Liver (tissue), 9 donors: Measurements from ENCODE around the gene PDX1. TPM values are rescaled to one million over a fixed set of nuclear protein-coding genes. Genes with fewer than 3 reads are reported as not detected.

Experiments
- DNase-seq: peaks from one replicate; pipeline ENCODE4 v3.0.0-alpha.2; 2017; ENCODE audit warnings: low spot score
- H3K27ac ChIP-seq, 2 donors: one replicate each; pipeline ENCODE4 v1.7.0; 2013; ENCODE audit warnings: inconsistent platforms in 2 of 2, low read length in 2 of 2, control low read depth in 1 of 2, low read depth in 1 of 2, mild to moderate bottlenecking in 1 of 2
- H3K27me3 ChIP-seq, 4 donors: one replicate each; pipeline versions ENCODE4 v1.6.1 to v1.7.0; 2013; ENCODE audit warnings: low read length in 3 of 4, inconsistent platforms in 1 of 4, mild to moderate bottlenecking in 1 of 4, moderate library complexity in 1 of 4; ENCODE audit not compliant: control insufficient read depth in 4 of 4, insufficient read depth in 4 of 4
- H3K36me3 ChIP-seq, 4 donors: one replicate each; pipeline versions ENCODE4 v1.6.1 to v1.7.0; 2013; ENCODE audit warnings: low read length in 3 of 4, mild to moderate bottlenecking in 3 of 4, low read depth in 1 of 4, moderate library complexity in 1 of 4; ENCODE audit not compliant: control insufficient read depth in 4 of 4, insufficient read depth in 3 of 4
- H3K4me1 ChIP-seq, 4 donors: one replicate each; pipeline versions ENCODE4 v1.6.1 to v1.7.0; 2013; ENCODE audit warnings: low read length in 3 of 4, mild to moderate bottlenecking in 3 of 4, moderate library complexity in 1 of 4; ENCODE audit not compliant: control insufficient read depth in 4 of 4, insufficient read depth in 4 of 4
- H3K4me3 ChIP-seq, 3 donors: one replicate each; pipeline versions ENCODE4 v1.6.1 to v1.7.0; 2013; ENCODE audit warnings: low read length in 3 of 3, control low read depth in 1 of 3, low read depth in 1 of 3, mild to moderate bottlenecking in 1 of 3
- H3K9ac ChIP-seq, 2 donors: one replicate each; pipeline ENCODE4 v1.7.0; 2013; ENCODE audit warnings: low read length in 2 of 2, mild to moderate bottlenecking in 2 of 2, moderate library complexity in 2 of 2, control low read depth in 1 of 2, low read depth in 1 of 2
- H3K9me3 ChIP-seq, 4 donors: one replicate each; pipeline versions ENCODE4 v1.6.1 to v1.7.0; 2013; ENCODE audit warnings: low read length in 3 of 4; ENCODE audit not compliant: control insufficient read depth in 4 of 4
- FOXA1 ChIP-seq: IDR thresholded peaks from 2 replicates; pipeline ENCODE4 v1.6.1; 2016; ENCODE audit warnings: antibody characterized with exemption
- FOXA2 ChIP-seq: IDR thresholded peaks from 2 replicates; pipeline ENCODE4 v1.6.1; 2016; ENCODE audit warnings: antibody characterized with exemption
- GABPA ChIP-seq, 2 donors: IDR thresholded peaks in 1 of 2; conservative IDR thresholded peaks in 1 of 2; 2 replicates each; pipeline ENCODE4 v1.6.1; 2016; ENCODE audit warnings: antibody characterized with exemption in 2 of 2, mild to moderate bottlenecking in 1 of 2, moderate library complexity in 1 of 2
- HNF4A ChIP-seq, 2 donors: conservative IDR thresholded peaks; 2 replicates each; pipeline ENCODE4 v1.6.1; 2016; ENCODE audit warnings: antibody characterized with exemption in 2 of 2, mild to moderate bottlenecking in 2 of 2
- HNF4G ChIP-seq: IDR thresholded peaks from 2 replicates; pipeline ENCODE4 v1.6.1; 2016; ENCODE audit warnings: antibody characterized with exemption
- JUND ChIP-seq, 2 donors: IDR thresholded peaks; 2 replicates each; pipeline ENCODE4 v1.6.1; 2016; ENCODE audit warnings: antibody characterized with exemption in 2 of 2
- MAX ChIP-seq: IDR thresholded peaks from 2 replicates; pipeline ENCODE4 v1.6.1; 2016; ENCODE audit warnings: antibody characterized with exemption
- NR2F2 ChIP-seq: IDR thresholded peaks from 2 replicates; pipeline ENCODE4 v1.6.1; 2016; ENCODE audit warnings: antibody characterized with exemption
- RAD21 ChIP-seq, 2 donors: IDR thresholded peaks; 2 replicates each; pipeline ENCODE4 v1.6.1; 2016; ENCODE audit warnings: antibody characterized with exemption in 2 of 2, mild to moderate bottlenecking in 2 of 2
- REST ChIP-seq: IDR thresholded peaks from 2 replicates; pipeline ENCODE4 v1.6.1; 2016; ENCODE audit warnings: antibody characterized with exemption, mild to moderate bottlenecking
- RXRA ChIP-seq, 2 donors: IDR thresholded peaks; 2 replicates each; pipeline ENCODE4 v1.6.1; 2017 to 2018; ENCODE audit warnings: antibody characterized with exemption in 2 of 2, mild to moderate bottlenecking in 1 of 2
- SP1 ChIP-seq: IDR thresholded peaks from 2 replicates; pipeline ENCODE4 v1.6.1; 2018; ENCODE audit warnings: antibody characterized with exemption, mild to moderate bottlenecking
- TAF1 ChIP-seq: conservative IDR thresholded peaks from 2 replicates; pipeline ENCODE4 v1.6.1; 2016; ENCODE audit warnings: antibody characterized with exemption, mild to moderate bottlenecking
- YY1 ChIP-seq: IDR thresholded peaks from 2 replicates; pipeline ENCODE4 v1.6.1; 2016; ENCODE audit warnings: antibody characterized with exemption, mild to moderate bottlenecking
- ZBTB33 ChIP-seq: IDR thresholded peaks from 2 replicates; pipeline ENCODE4 v1.6.1; 2016; ENCODE audit warnings: antibody characterized with exemption
- WGBS: extraction: QIAGEN DNeasy Blood & Tissue Kit; methylation state at CpG from one replicate; pipeline ENCODE4 v1.1.7; 2013; 5-methylcytosine and 5-hydroxymethylcytosine counted together
- polyA plus RNA-seq, 2 donors: library from polyadenylated mRNA; stranded (reverse) in 1 of 2; unstranded in 1 of 2; fragments of 200-250 nt in 1 of 2; fragments of >200 nt in 1 of 2; fragmentation: Nextera tagmentation in 1 of 2; extraction: Ambion mirVana in 1 of 2; gene quantifications; one replicate each; pipeline versions ENCODE4 v1.2.1 to v1.2.3, GENCODE V29; 2013 to 2015
- total RNA-seq, 2 donors: library from RNA; depleted of rRNA; stranded (reverse); fragments of >200 nt; gene quantifications; one replicate each; pipeline ENCODE4 v1.2.3, GENCODE V29; 2014
- TF ChIP-seq, protein P1 (sequence below): IDR thresholded peaks from 2 replicates; pipeline ENCODE4 v1.6.1; 2016; ENCODE audit warnings: antibody characterized with exemption
- TF ChIP-seq, protein P2 (sequence below): fragments of 150-350 bp; IDR thresholded peaks from 2 replicates; pipeline ENCODE4 v1.5.1; 2017; ENCODE audit warnings: improper control_type of control experiment, low read depth, low read length; ENCODE audit not compliant: missing input control
- donor health status: healthy.
- donor health status: healthy.
- donor health status: healthy.
- donor health status: healthy.
- donor health status: healthy.

Gene PDX1
- total and polyA plus RNA-seq, 4 donors = 0.08 to 0.16 (median 0.10) TPM; not detected in 1

- peak overlapping the region; percentile 92 to 96 for H3K27ac ChIP-seq
Observed at GRCh38 chr13:27960362-27961226, 40.8 kb downstream of the PDX1 start.

More at GRCh38 chr13:27960362-27961226, 40.8 kb downstream of the PDX1 start:
- no peaks in the 10 kb centered on the region for H3K36me3 ChIP-seq
- TF ChIP-seq SP1 = peak; percentile 85
- no peak for TF ChIP-seq GABPA (IDR thresholded peaks at IDR 0.05 in 1 of 2, conservative IDR thresholded peaks at IDR 0.05 in 1 of 2)
- TF ChIP-seq HNF4A (conservative IDR thresholded peaks at IDR 0.05) = peak; percentile 74 to 80
- peak; percentile 74 for TF ChIP-seq REST
- peak; percentile 78 to 81 for TF ChIP-seq RAD21 (IDR thresholded peaks at IDR 0.05)
- peak; percentile 6 for TF ChIP-seq ZBTB33
- TF ChIP-seq FOXA1 = peak; percentile 80
- TF ChIP-seq NR2F2 = no peak
- peak; percentile 25 for TF ChIP-seq HNF4G
- peak; percentile 50 to 58 for TF ChIP-seq RXRA (IDR thresholded peaks at IDR 0.05)
- TF ChIP-seq, protein P1, sequence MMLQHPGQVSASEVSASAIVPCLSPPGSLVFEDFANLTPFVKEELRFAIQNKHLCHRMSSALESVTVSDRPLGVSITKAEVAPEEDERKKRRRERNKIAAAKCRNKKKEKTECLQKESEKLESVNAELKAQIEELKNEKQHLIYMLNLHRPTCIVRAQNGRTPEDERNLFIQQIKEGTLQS = no peak
- TF ChIP-seq FOXA2 = peak; percentile 85
- TF ChIP-seq, protein P2, sequence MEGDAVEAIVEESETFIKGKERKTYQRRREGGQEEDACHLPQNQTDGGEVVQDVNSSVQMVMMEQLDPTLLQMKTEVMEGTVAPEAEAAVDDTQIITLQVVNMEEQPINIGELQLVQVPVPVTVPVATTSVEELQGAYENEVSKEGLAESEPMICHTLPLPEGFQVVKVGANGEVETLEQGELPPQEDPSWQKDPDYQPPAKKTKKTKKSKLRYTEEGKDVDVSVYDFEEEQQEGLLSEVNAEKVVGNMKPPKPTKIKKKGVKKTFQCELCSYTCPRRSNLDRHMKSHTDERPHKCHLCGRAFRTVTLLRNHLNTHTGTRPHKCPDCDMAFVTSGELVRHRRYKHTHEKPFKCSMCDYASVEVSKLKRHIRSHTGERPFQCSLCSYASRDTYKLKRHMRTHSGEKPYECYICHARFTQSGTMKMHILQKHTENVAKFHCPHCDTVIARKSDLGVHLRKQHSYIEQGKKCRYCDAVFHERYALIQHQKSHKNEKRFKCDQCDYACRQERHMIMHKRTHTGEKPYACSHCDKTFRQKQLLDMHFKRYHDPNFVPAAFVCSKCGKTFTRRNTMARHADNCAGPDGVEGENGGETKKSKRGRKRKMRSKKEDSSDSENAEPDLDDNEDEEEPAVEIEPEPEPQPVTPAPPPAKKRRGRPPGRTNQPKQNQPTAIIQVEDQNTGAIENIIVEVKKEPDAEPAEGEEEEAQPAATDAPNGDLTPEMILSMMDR = peak; percentile 61
- peak; percentile 26 for TF ChIP-seq TAF1
- peak; percentile 58 for TF ChIP-seq MAX
- TF ChIP-seq JUND (IDR thresholded peaks at IDR 0.05) = no peak
- TF ChIP-seq YY1 = peak; percentile 54
- peak overlapping the region; percentile 30 for H3K9ac ChIP-seq
- peaks cover 0 to 4% (median 1%) of the 10 kb centered on the region in 4 donors for H3K27me3 ChIP-seq
- WGBS = under 1% methylated on average over 73 of the region's 73 CpGs
- peak; percentile 74 for DNase-seq
- H3K4me3 ChIP-seq = peak overlapping the region; percentile 72 to 85 (median 73)
- H3K9me3 ChIP-seq = no peaks in the 10 kb centered on the region
- H3K4me1 ChIP-seq = peaks cover 3 to 17% (median 10%) of the 10 kb centered on the region in 4 donors
